Stimulated activated CD8-positive, alpha-beta memory T cell treated with anti-CD3 and anti-CD28 coated beads, Interleukin-4, amount 100 ng/mL, for 48 hours (primary cell): ENCODE measurements around the gene VSIR.

Experiments used
- DNase-seq: peaks from one replicate; pipeline ENCODE4 v3.0.0-alpha.2; 2020

VSIR gene

GRCh38 chr10:71773221-71773971 lies at the start of gene VSIR:
TSS of gene VSIR (minus strand) at chr10:71773520. CDS start at chr10:71773439, 81 bp downstream.
- peak; percentile 98 for DNase-seq

- no peak for DNase-seq
These were observed 48.8 kb upstream of the VSIR start for GRCh38 chr10:71821909-71822763.

- no peak for DNase-seq
These were observed 47.6 kb upstream of the VSIR start for GRCh38 chr10:71820966-71821365.

- DNase-seq = no peak
These were observed 46.7 kb upstream of the VSIR start for GRCh38 chr10:71819985-71820384.

GRCh38 chr10:71819441-71819861 lies 46.1 kb upstream of the VSIR start:
- no peak for DNase-seq

- no peak for DNase-seq
These were observed 45.4 kb upstream of the VSIR start for GRCh38 chr10:71818674-71819260.

GRCh38 chr10:71817831-71818655 lies 44.7 kb upstream of the VSIR start:
- DNase-seq = no peak

- no peak for DNase-seq
These were observed 43.8 kb upstream of the VSIR start for GRCh38 chr10:71816936-71817618.

GRCh38 chr10:71816421-71816851 lies 43.1 kb upstream of the VSIR start:
- DNase-seq = no peak

GRCh38 chr10:71815515-71816130 lies 42.3 kb upstream of the VSIR start:
- DNase-seq = no peak

- no peak for DNase-seq
These were observed 41.6 kb upstream of the VSIR start for GRCh38 chr10:71814922-71815411.

- DNase-seq = no peak
These were observed 39.7 kb upstream of the VSIR start for GRCh38 chr10:71812913-71813590.

- peak; percentile 90 for DNase-seq
These were observed 38.9 kb upstream of the VSIR start for GRCh38 chr10:71812016-71812912.

- DNase-seq = no peak
These were observed 38.0 kb upstream of the VSIR start for GRCh38 chr10:71811351-71811750.

GRCh38 chr10:71810048-71810750 lies 36.9 kb upstream of the VSIR start:
- no peak for DNase-seq

- no peak for DNase-seq
These were observed 36.3 kb upstream of the VSIR start for GRCh38 chr10:71809628-71810027.

GRCh38 chr10:71807557-71808510 lies 34.5 kb upstream of the VSIR start:
- DNase-seq = no peak
